ENCODE data around the gene FBXW4. TPM values are rescaled to one million over a fixed set of nuclear protein-coding genes. Genes with fewer than 3 reads are reported as not detected.

FBXW4 gene
- total and polyA plus RNA-seq, 10 of the 15 experiments (the other 5 are each of a cell fraction or from before 2014, with no cell fraction given), result 5.7 to 42.0 (median 27.5) TPM

- TF ChIP-seq PKNOX1 (IDR thresholded peaks at IDR 0.05), result no peak
Measured at GRCh38 chr10:101625821-101626412, 69.1 kb downstream of the FBXW4 start (continued).

- TF ChIP-seq MEF2B (IDR thresholded peaks at IDR 0.05; ENCODE audit: partially characterized antibody, poor library complexity, severe bottlenecking), result peak; percentile 46
- TF ChIP-seq FOXK2 (IDR thresholded peaks at IDR 0.05), result no peak
- WGBS (ENCODE audit: insufficient coverage, insufficient replicate concordance, low lambda C conversion rate, missing lambda C conversion rate), result 16% methylated on average over 4 of the region's 4 CpGs
- H3K36me3 ChIP-seq (ENCODE audit: control insufficient read depth in 2 of 2, insufficient read depth in 2 of 2, low read length in 1 of 2), result peaks cover under 1 to 6% of the 10 kb centered on the region in 2 experiments; a peak in 2 of 4 replicates
Measured at GRCh38 chr10:101624526-101625102, 70.4 kb downstream of the FBXW4 start.

More at GRCh38 chr10:101624526-101625102, 70.4 kb downstream of the FBXW4 start:
- Histone ChIP-seq H3K4me2 (ENCODE audit: control insufficient read depth, insufficient read depth) (no peak overlapping the region), H4K20me1 (ENCODE audit: control insufficient read depth, insufficient read depth) (no peaks in the 10 kb centered on the region), H2AFZ (ENCODE audit: control insufficient read depth, low read depth, low read length) (no peak overlapping the region), H3K9me3 (replicated peaks; ENCODE audit: control insufficient read depth, insufficient read depth, low read length) (no peaks in the 10 kb centered on the region), H3K79me2 (ENCODE audit: control insufficient read depth, insufficient read depth, low read length) (no peaks in the 10 kb centered on the region), H3K27me3 (replicated peaks in 1 of 2; ENCODE audit: control insufficient read depth in 2 of 2, insufficient read depth in 2 of 2, low read length in 1 of 2) (no peaks in the 10 kb centered on the region), H3K4me1 (ENCODE audit: control insufficient read depth, insufficient read depth, low read length) (no peaks in the 10 kb centered on the region), H3K9ac (ENCODE audit: control insufficient read depth, insufficient read depth, low read length) (no peak overlapping the region), H3K27ac (ENCODE audit: control insufficient read depth, insufficient read depth) (no peak overlapping the region), H3K4me3 (no peak overlapping the region)
- no TSS peak for BruUV-seq (replicated peaks)
- POLR2A ChIA-PET, result no interaction called here
- CTCF ChIA-PET, result interaction anchor here (0.8 to 1.4 kb wide), 2 partner anchors 11 to 154 kb away, joined by 3 to 4 read pairs; no protein-coding TSS in a partner anchor
- RAD21 ChIA-PET (ENCODE audit: unreplicated experiment), result no interaction called here
- DNase-seq (ENCODE audit: low read depth, low spot score) (no peak), FAIRE-seq (no peak), ATAC-seq (no peak; the same call in 2 of the 3 replicates)
- intact Hi-C loops (cut with micrococcal nuclease; ENCODE audit: unreplicated experiment) (no loop called here), in situ Hi-C loops (cut with MboI) (no loop called here)
- SMC1A ChIA-PET (ENCODE audit: uncharacterized antibody, unreplicated experiment), result no interaction called here

Measured in GM12878 (cell line).